Glomerular visceral epithelial cell (primary cell): ENCODE data around the gene CFLAR.
"Not testable (repeated sequence)": the region's sequence is repeated elsewhere in the genome, so short reads cannot be mapped to it uniquely, and the experiment has no call there.

Experiments used
- DNase-seq: peaks from one replicate; pipeline ENCODE4 v3.0.0-alpha.2; 2016; ENCODE audit errors: extremely low spot score

Gene CFLAR

GRCh38 chr2:201116115-201116958 is at the start of gene CFLAR:
Gene CFLAR, plus strand, starts transcription at chr2:201116164. Its CDS starts 13,702 bp downstream, at chr2:201129866.
- DNase-seq, result peak; percentile 85

- DNase-seq, result peak; percentile 24
Measured at GRCh38 chr2:201070948-201071478, 45.0 kb upstream of the CFLAR start.

- DNase-seq, result peak; percentile 96
Measured at GRCh38 chr2:201071479-201072200, 44.3 kb upstream of the CFLAR start, which contains the start of the genes HYCC2 and NDUFB3. Gene HYCC2, minus strand, starts transcription at chr2:201071671. Its CDS starts 47,662 bp downstream, at chr2:201024009. Gene NDUFB3, plus strand, starts transcription at chr2:201072001. Its CDS starts 6,882 bp downstream, at chr2:201078883.

- no peak for DNase-seq
Measured at GRCh38 chr2:201072201-201072530, 43.8 kb upstream of the CFLAR start.

- DNase-seq, result no peak
Measured at GRCh38 chr2:201073071-201073470, 42.9 kb upstream of the CFLAR start.

GRCh38 chr2:201074996-201075395 is 41.0 kb upstream of the CFLAR start:
- no peak for DNase-seq

GRCh38 chr2:201084863-201085262 is 31.1 kb upstream of the CFLAR start:
- DNase-seq, result no peak

- DNase-seq, result no peak
Measured at GRCh38 chr2:201090574-201090973, 25.4 kb upstream of the CFLAR start.

GRCh38 chr2:201093573-201093972 is 22.4 kb upstream of the CFLAR start:
- DNase-seq, result no peak

- no peak for DNase-seq
Measured at GRCh38 chr2:201100497-201100896, 15.5 kb upstream of the CFLAR start.

GRCh38 chr2:201105759-201106158 is 10.2 kb upstream of the CFLAR start:
- no peak for DNase-seq

- DNase-seq, result no peak
Measured at GRCh38 chr2:201107624-201108023, 8.3 kb upstream of the CFLAR start.

GRCh38 chr2:201108341-201108740 is 7.6 kb upstream of the CFLAR start:
- DNase-seq, result no peak

- no peak for DNase-seq
Measured at GRCh38 chr2:201109186-201109585, 6.8 kb upstream of the CFLAR start.

- DNase-seq, result no peak
Measured at GRCh38 chr2:201110615-201111014, 5.3 kb upstream of the CFLAR start.

GRCh38 chr2:201111096-201111495 is 4.9 kb upstream of the CFLAR start:
- no peak for DNase-seq

- no peak for DNase-seq
Measured at GRCh38 chr2:201114350-201114749, 1.6 kb upstream of the CFLAR start.

GRCh38 chr2:201114846-201115245 is 1.1 kb upstream of the CFLAR start:
- DNase-seq, result no peak

GRCh38 chr2:201116959-201117734 is 1.2 kb downstream of the CFLAR start:
- DNase-seq, result peak; percentile 82

GRCh38 chr2:201117735-201118094 is 1.8 kb downstream of the CFLAR start:
- not testable (repeated sequence) for DNase-seq

- peak; percentile 96 for DNase-seq
Measured at GRCh38 chr2:201118121-201118960, 2.4 kb downstream of the CFLAR start.
